HL-60/S4 (cell line): ENCODE results near the gene ARHGEF4.
"Not testable (repeated sequence)": the region's sequence is repeated elsewhere in the genome, so short reads cannot be mapped to it uniquely, and the experiment has no call there.

Source experiments
- in situ Hi-C: fragments of 300-500 bp; cut with MboI; formaldehyde crosslinking; loops from 2 replicates; pipeline ENCODE4 v1.14.3; 2022; ENCODE audit warnings: low sequenced_read_pairs

Gene ARHGEF4

DNA sequence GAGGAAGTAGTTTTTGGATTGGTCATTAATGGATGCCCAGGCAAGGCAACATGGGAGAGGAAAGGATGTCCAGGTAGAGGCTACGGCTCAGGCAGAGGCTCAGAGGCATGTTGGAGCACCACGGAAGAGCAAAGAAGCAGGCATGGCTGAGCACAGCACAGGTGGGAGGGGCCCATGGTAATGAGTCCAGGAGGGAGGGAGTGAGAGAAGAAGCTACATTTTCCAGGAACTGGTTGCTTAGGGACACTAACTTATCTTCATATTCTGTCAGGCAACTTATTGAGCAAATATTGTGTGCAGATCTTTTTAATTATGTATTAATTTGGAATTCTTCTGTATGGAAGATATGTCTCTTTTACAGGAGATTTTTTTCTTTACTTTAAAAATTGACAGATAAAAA is 42.2 kb downstream of the ARHGEF4 start:
- in situ Hi-C loops = no loop called here

DNA sequence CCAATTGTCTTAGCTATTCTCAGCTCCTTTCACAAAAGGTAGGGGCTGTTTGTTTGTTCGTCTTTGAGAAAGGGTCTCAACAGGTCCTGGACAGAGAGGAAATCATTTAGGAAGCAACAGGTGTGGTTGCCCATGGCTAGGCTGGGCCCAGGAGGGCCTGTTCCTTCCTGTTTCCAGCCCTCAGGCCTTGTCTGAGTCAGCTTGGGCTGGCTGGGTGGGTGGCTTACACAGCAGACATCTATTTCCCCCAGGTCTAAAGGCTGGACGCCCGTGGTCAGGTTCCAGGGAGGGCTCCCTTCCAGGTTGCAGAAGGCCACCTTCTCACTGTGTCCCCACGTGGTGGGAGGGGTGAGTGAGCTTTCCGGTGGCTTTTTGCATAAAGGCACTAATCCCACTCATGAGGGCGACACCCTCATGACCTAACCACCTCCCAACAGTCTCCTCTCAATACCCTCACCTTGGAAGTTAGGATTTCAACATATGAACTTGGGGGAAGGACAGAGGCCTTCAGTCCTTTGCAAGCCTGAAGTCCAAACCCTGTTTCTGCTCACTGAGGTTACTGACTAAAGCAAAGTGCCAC is 45.5 kb downstream of the ARHGEF4 start:
- in situ Hi-C loops = no loop called here

DNA sequence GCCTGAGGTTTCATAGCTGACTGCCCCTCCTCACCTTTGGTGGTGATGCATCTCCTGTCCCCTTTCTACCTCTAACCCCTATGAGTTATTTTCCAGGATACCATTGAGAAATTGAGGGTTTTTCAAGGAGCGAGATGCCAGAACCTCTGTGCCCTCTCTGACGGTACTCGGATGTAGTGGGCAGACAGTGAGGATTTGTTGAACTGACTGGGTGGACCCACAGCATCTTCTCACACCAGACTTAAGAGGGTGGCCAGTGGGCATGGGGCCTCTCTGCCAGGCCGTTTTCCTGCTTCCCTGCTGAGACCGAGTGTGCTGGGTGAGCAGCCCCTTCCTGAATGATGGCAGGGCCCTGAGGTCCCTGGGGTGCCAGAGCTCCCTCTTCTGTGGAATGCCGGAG is 46.3 kb downstream of the ARHGEF4 start:
- in situ Hi-C loops = no loop called here

DNA sequence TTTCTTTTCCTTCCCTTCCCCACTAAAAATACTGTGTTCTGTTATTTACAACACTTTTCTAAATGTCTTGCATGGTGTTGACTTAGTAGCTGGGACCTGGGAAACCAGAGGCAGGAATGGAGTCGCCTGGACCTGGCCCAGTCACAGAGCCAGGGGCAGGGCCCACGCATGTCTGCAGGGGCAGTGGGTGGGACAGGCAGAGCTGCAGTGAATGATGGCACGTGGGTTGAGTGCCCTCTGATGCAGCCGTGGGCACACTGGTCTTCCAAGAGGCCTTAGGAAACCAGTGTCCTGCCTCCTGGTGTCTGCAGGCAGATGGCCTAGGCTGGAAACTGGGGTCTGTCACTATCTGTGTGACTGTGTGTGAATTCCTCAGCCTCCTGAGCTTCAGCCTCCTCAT is 46.8 kb downstream of the ARHGEF4 start:
- in situ Hi-C loops = no loop called here

DNA sequence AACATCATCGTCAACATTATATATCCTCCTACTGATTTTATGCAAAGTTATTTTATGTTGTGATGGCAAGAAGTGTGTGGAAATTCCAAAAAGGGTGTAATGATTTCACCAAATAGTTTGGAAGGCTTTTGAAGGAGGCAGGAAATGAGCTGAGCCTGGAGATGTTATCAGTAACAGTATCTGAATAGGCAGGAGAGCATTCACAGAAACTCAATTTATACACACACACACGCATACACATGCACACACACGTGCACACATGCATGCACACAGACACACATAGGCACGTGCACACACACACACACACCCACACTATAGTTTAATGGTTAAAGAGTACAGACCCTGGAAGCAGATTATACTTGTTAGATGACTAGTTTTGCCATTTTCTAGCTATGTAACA is 47.3 kb downstream of the ARHGEF4 start:
- in situ Hi-C loops = no loop called here

DNA sequence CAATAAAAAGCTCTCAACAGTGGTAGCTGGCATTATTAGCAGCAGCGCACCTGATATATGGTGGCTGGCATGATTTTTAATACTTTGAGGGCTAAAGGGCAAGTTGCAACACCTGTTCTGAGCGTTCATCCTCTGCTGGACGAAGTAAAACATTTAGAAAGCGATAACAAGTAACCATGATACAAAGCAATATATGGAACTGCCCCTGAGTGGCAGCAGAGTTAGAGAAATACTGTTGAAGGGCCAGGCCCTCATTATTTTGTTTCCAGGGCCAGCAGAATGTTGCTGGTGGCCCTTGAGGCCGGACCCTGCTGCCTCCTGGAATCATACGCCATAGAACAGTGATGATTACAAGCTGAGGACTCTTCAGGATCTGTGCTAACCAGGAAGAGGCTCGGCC is 47.8 kb downstream of the ARHGEF4 start:
- in situ Hi-C loops = no loop called here

DNA sequence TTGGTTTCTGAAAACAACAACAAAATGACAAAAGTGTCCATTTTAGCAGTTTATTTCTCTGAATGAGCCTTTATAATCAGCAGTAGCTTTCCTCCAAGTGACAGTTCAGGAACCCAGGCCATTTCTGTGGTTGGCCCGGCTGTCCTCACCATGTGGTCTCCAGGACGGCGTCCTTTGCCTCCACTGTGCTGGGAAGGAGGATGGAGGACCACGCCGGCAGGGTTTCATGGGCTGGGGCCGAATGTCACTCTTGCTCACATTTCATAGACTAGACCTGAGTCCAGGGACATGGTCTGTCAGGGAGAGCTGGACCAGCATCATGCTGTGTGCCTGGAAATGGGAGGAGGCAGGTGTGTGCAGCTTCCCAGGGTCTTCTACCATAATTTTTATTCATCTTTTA is 50.9 kb downstream of the ARHGEF4 start:
- in situ Hi-C loops = no loop called here

DNA sequence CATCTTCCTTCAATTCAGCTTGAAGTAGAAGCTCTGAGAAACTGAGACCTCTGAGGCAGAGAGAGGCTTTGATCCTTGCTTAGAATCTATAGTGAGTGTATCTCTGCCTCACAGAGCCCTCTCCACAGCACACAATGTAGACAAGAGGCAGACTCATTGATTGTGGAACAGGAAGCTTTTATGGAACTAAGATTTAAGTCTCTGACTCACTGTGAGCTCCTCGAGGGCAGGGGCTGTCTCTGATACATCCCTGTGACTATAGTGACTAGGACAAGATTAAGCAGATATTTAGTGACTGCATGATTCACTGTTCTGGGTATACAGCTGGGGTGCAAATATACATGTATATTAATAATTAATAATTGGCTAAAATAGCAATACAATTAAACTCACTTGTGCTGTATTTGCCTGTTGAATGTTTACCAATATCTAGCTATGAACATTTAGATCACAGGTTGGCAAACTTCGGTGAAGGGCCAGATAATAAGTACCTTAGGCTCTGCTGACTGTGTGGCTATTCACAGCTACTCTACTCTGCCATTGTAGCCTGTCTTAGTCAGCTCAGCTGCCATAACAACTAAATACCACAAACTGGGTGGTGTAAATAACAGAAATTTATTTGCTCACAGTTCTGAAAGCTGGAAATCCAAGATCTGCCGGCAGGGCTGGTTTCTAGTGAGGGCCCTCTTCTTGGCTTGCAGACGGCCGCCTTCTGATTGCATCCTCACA is 54.4 kb downstream of the ARHGEF4 start:
- in situ Hi-C loops = no loop called here

DNA sequence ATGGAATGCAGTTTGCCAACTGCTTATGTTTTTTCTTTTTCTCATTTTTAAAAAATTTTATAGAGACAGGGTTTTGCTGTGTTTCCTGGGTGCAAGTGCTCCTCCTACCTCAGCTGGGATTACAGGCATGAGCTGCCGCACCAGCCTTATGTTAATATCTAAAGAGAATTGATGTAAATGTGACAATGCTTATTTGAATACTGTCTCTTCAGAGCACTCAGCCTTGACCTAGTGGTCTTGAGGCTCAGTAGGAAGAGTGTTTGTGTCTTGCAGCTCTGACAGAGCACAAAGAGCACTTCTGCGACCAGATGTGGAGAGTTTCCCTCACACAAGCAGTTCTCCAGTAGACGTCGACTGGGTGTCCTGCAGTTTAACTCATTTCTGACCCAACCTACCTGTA is 55.3 kb downstream of the ARHGEF4 start:
- in situ Hi-C loops = no loop called here

DNA sequence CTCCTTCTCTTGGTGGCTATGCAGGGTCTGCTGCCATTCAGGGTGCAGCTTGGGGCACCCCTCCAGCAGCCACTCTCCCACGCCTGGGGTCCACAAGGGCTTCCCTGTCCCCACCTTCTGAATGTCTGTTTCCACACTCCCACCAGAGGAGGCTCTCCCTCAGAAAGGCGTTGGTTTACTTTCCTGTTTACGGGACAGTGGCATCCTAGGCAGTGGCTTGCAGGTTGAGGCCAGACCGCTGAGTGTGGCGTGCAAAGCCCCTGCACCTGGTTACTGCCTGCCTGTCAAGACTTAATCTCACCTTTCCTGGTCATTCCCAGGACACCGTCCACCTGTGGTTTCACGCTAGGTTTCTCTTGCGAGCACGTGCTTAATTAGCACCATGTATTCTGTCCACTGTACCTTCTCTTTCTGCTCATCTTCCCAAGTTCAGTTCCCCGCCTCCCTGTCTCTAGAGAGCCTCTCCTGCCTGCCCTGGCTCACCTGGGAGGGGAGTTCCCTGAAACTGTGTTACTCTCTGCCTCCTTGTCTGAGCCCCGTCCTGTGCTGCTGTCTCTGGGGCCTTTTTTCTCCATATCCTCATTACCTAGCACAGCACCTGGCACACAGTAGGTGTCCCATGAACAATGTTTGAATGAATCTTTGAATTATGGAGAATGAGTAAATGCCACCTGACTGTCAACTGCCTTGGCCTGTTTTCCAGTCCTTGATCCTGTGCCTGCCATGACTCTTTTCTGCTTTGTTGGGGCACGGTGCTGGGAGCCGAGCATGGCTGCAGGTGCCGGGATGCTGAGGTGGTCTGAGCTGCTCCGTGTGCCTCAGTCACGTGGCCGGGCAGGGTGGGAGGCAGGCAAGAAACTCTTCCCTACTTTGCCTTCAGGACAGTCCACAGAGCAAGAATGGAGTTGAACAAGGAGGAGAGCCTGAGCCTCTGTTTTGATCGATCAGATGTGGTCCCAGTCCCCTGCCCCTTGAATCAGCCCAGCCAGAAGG is 56.4 kb downstream of the ARHGEF4 start:
- in situ Hi-C loops = no loop called here

DNA sequence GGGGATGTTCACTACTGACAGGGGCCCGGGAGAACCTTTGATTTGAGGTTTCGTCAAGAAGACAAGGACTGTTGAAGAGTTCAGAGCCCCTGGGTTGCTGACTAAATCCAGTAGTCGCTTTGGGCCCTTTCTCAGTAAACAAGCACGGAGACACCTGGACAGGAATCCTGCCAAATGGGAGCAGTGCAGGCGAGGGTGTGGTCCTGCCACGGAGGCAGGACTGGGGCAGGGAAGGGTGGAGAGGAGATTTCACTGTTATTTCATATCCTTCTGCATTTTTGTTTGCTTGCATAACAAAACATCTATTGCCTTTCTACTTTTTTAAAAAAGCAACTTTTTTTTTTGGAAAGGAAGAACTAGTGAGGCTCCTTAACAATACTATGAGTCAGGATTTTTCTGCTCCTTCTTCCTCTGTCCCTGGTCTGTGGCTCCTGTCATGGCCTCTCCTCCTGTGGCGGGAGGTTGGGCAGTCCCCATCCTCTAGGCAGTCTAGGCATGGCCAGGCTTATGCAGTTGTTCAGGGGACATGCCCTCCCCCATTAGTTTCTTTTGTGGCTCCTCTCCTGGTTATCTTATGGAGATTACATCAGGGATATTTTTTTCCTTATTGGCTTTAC is 57.7 kb downstream of the ARHGEF4 start:
- in situ Hi-C loops = no loop called here

DNA sequence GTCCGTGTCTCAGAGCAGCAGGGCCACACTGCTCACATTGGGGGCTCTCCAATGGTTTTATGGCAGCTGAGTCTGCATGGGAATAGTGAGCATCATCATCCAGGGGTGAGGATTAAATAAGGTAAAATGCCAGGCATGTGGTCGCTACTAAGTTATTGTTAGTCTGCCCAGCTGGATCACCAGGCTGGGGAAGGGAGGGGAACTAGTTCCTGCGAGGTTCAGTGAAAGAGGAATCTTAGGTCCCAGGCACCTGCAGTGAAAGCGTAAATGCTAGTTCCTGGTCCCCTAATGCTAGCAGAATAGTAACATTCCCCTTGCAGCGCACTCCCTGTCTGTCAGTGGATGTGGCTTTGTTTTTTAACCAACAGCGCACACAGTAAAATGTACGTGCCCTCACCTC is 60.1 kb downstream of the ARHGEF4 start:
- in situ Hi-C loops = no loop called here

DNA sequence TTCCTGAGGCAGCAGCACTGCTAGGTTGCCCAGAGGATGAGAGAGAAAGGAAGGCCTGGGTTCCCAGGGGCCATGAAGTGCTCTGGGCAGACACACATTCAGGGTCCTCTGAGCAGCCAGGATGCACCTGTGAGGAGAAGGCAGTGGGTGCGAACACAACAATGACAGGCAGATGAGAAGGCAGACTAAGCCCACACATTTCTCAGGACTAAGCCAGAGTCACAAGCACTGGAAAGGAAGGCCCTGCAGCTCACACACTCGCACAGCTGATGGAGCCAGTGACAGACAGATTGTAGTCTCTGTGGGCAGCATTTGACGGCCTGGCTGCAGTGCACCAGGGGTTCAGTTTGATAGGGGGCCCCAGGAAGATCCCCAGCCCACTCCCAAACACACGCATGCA is 61.8 kb downstream of the ARHGEF4 start:
- in situ Hi-C loops = no loop called here

DNA sequence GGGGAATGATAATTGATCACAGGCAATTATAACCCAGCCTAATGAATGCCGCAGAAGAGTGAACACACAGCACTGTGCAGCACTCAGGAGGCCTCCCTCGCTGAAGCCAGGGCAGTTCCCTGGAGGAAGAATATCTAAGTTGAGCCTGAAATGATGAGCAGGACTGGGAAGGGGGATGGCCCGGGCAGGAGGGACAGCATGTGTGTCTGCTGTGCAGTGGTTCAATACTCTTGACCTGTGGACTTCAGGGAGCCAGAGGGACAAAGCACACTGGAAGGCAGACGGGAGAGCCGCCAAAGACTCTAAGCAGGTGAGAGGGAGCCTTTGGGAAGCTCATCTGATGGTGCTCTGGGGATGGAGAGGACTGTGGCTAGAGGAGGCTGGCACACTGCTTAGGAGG is 62.6 kb downstream of the ARHGEF4 start:
- in situ Hi-C loops = no loop called here

DNA sequence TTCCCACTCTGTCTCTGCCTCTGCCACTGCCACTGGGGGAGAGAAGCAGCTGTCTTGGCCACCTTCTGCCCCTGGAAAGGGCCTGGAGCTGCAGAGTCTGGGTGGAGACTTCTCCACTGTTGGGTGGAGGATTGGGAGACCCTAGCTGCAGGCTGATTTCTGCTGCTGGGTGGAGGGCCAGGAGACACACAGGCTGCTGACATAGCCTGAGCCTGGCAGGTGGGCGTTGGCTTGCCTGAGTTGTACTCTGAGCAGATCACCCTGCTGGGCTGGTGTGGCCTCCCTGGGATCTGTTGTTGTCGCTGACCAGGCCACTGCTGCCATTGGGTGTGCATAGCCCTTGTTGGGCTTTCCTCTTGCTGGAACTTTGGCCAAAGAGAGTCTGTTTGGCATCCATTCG is 64.3 kb downstream of the ARHGEF4 start:
- in situ Hi-C loops = no loop called here

DNA sequence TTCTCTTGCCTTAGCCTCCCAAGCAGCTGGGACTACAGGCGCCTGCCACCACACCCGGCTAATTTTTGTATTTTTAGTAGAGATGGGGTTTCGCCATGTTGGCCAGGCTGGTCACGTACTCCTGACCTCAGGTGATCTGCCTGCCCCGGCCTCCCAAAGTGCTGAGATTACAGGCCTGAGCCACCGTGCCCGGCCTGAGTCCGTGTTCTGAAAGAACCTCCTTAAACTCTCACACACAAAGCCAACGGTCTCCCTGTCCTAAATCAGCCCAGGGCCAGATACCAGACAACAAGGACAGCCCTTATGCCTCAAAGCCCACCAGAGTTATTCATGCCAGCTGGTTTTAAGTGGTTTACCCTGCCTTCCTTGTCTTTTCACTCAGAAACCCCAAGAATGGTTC is 64.9 kb downstream of the ARHGEF4 start:
- in situ Hi-C loops = not testable (repeated sequence)

DNA sequence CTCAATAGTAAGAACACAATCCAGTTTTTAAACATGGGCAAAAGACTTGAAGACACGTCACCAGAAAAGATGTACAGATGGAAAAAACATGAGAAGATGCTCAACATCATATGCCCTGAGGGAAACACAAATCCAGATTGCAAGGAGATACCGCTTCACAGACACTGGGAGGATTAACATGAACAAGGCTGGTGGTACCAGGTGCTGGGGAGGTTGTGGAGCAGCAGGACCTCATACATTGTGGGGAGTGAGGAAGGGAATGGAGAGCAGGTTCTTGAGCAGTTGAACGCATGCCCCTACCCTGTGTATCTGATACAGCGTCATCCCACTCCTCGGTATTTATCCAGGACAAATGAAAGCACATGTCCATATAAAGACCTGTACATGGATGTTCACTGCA is 72.1 kb downstream of the ARHGEF4 start:
- in situ Hi-C loops = no loop called here

DNA sequence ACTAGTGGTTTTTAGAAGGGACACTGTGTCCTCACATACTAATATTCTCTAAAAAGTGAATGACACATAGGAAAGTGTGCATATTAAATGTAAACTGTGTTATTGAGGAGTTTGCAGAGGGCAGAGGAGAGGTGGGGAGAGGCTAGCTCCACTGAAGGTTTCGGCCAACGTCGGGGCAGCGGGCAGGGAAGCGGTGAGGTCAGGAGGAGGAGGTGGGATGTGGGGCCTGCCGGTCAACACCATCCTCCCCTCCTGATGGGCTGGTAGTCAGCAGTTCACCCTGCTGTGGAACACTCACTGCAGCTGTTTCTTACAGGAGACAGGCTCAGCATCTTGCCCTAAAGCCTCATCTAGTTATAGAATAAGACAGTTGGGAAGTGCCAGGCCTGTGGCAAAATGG is 74.2 kb downstream of the ARHGEF4 start:
- in situ Hi-C loops = no loop called here

DNA sequence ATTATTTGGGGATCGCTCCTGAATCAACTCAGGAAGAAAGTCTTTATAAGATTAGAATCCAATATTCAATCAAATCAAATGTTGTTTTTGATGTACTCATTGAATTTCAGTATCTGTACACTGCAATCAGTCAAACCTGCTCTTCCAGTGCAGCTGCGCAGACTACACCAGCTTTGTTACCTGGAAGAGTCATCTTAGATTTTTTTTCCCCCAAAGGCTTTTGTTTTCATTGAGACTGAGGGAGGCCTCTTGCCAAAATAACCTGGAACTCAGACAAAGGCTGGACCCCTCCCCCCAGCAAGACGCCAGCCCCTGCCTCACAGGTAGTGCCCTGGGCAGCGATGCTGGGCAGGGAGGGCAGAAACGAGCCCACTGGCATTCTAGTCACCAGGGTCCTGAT is 74.8 kb downstream of the ARHGEF4 start:
- in situ Hi-C loops = no loop called here

DNA sequence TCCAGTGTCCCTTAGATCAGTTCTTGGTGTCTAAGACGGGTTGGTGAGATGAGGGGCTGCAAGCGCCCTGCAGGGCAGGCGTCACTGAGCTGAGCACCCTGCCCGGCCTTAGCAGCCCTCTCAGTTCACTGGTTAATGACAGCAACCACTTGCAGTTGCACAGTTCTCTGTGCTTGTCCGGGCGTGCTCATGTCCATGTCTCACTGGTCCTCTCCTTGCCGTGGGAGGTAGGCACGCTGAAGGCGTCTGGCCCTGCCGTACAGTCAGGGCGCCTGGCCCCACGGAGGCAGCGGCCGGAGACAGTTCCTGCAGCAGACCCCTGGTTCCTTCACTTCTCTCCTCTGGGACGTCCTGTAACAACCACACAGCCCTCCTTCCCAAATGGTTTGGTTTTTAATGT is 75.3 kb downstream of the ARHGEF4 start:
- in situ Hi-C loops = no loop called here

DNA sequence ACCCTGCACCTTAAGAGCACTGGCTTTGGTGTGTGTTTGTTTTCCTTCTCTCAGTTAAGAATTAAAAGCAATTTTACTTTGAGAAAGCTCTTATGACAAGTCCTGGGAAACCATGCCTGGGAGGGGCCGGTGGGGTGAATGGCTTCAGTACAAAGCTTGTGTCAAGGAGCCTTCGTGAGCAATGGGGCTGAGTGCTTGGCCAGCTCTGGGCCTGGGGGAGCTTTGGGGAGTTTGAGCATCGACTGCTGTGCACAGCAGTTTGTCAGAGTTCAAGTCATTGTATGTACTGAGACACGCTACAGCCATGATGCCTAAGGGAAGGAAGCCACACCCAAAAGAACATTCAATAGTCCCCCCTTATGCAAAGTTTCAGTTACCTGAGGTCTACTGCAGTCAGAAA is 75.8 kb downstream of the ARHGEF4 start:
- in situ Hi-C loops = no loop called here
